ENCODE measurements around the gene KCNQ5.

KCNQ5 gene

DNA sequence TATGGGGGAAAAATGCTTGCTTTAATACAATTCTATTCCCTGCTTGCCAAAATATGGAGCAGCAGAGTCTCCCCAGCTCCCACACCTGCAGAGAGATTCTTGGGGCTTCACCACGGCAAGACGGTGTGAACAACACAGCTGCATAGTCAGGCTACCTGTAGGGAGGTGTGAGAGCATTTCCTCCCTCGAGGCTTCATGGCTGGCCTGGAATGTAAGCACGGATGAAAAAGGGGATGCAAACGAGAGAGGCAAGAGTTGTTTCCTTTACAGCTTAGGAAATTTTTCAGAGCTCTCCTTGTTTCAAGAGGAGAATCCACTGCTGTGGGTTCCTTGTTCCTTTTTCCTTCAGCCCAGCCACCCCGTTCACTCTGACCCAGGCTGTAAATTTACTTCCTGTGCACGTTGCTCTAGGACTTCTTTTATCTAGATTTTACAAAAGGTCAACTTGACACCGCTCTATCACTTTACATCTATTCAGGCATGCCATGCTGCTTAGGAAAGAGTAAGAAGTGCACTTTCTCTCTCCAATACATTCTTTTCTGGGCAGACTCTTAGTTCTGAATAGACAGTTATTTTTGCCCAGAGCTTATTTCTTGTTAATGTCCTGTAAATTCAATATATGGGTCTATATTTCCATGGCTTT lies 406.4 kb downstream of the KCNQ5 start:
- DNase-seq = no peak

- no peak for DNase-seq
Observed at GRCh38 chr6:73028893-73029450, 407.1 kb downstream of the KCNQ5 start.

DNA sequence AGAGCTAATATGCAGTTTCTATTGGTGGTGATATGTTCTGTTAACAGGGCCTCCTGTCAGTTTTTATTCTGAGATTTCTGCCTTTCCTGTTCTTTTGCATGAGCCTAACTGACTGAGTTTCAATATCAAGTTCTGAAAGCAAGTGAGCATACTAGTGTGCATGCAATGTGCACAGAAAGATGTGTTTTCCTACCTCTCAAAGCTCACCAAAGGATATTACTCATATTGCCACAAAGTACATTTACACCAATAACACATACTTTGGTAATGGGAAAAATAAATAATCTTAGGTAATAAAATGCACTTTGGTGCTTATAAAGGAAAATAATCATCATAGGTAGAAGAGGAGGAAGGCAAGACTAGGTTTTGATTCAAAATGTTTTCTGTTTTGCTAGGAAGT lies 408.4 kb downstream of the KCNQ5 start:
- DNase-seq = no peak

DNA sequence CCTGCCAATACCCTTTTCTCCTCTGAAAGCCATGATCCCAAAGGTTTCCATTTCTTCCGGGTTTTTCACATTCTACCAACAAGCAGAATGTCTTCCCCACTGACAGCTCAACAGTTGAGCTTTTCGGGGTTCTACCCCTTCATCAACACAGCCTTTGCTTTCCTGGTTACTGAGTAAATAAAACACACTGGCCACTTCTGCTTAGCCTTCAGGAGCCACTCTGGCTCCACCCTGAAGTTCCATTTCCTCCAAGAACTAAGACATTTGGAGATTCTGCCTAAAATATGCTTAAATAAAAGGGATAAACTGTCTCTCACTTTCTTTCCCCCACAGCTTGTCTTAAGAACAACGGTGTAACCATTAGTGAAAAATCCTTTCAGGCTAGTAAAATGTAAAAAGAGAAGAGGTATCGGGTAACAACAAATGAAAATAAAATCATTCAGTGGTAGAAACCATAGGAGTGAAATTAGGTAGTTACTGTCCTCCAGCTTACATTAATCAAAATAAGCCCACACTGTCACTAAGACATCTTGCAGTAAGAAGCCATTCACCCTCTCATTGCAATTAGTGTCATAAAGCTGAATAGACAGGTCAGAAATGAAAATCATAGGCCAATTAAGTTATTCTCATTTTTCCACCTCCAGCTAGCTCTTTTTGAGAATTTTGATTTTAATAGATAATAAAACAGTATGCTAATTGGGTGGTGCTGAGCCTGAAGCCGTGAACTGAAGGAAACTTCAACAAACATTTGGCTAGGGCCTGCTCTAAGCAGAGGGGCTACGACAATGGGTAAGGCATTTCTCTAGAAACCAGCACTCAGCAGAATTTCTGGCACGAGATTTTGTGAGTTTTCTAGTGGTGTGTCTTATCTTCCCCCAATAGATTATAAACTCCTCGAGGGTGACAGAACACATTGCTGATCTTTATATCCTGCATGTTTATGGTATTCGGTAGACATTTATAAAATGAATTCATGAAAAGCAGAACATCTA lies 409.2 kb downstream of the KCNQ5 start:
- no peak for DNase-seq

DNA sequence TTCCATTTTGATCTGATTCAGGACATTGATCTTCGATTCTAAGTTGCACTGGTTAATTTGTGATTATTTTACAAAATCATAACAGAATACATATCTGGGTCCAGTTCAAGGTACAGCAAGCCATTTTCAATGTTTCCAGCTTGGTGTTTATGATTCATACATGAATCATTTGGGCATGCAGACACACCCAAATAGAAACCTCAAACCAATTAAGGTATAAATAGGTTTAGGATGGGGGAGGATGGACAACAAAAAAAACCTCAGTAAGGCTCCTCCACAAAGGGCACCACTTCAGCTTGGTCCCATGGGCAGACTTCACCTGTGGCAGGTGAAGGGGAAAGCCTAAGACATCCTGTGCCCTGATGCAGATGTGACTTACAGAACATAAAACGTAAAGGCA lies 410.7 kb downstream of the KCNQ5 start:
- DNase-seq = no peak

DNA sequence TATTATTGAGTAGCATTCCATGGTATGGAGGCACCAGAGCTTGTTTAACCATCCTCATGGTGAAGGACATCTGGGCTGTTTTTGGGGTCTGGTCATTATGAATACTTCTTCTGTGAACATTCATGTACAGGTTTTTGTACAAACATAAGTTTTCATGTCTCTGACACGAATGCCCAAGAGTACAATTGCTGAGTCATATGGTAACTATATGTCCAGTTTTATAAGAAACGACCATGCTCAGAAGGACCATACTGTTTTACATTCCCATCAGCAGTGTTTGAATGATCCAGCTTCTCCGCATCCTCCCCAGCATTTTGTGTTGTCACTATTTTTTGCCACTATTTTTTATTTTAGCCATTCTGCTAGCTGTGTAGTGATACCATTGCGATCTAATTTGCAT lies 414.8 kb downstream of the KCNQ5 start:
- no peak for DNase-seq

DNA sequence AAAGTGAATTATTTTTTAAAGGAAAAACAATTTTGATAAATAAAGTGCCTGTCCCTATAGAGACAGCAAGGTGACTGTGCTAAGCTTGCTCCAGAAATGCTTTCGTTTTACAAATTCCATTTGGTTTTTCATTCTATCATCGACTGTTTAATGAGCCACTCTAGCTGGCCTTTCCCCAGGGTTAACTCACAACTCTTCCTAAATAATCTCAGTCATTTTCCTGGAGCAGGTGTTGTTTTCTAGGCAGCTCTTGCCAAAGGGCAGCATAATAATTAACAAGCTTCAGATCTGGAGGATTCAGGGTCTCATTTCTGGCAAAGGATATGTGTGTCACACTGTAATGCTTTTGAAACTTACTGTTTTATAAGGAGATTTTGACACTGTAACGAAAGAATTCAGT lies 419.2 kb downstream of the KCNQ5 start:
- DNase-seq = no peak

DNA sequence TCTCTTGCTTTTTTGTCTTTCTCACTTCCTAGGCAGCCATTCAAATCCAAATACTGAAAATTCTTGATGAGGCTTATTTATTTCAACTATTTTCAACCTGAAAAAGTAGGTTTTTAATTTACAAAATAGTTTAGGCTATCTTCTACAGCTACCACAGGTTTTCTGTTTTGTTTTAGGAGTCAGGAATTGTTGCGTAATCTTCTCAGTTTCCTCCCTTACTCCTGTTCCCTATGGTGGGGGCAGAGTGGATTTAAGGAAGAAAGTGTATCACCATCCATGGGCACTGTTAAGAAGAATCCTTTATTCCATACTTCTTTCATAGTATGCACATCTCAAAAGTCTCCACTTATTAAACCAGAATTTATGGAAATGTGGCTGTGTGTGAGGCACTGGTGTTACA lies 421.0 kb downstream of the KCNQ5 start:
- DNase-seq = no peak

DNA sequence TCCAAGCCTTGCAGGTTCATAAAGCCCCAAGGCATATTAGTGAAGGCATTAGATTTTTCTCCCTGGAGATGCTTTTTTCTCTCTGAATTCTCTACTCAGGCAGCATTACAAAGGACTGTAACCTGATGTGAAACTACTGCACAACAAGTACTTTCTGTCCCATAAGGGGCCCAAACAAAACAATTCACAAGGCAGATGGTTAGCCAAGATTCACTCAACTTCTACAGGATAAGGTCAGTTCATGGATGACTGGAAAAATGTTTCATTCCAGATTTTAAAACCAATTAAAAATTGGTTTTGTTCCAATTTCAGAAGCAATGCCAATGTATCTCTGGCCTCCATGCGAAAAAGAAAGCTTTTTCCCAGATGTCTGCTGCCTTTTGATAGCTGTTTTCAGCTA lies 421.6 kb downstream of the KCNQ5 start:
- DNase-seq = no peak

- DNase-seq = no peak
Observed at GRCh38 chr6:73045609-73046008, 423.7 kb downstream of the KCNQ5 start.

DNA sequence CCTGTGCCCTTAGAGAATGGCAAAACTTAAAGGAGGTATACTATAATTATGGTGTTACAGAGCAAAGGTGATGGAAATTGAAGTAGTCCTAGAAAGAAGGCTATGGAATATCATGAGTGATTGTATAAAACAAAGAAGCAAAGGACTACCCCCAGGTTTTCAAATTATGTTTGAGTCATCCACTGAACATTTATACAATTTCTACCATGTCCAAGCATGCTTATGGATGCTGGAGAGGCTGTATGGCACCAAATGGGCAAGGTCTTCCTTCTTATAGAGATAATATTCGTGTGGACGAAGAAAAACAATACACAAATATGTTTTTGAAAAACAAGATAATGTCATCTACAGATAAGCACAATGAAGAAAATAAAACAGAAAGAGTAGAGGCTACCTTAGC lies 425.9 kb downstream of the KCNQ5 start:
- no peak for DNase-seq

DNA sequence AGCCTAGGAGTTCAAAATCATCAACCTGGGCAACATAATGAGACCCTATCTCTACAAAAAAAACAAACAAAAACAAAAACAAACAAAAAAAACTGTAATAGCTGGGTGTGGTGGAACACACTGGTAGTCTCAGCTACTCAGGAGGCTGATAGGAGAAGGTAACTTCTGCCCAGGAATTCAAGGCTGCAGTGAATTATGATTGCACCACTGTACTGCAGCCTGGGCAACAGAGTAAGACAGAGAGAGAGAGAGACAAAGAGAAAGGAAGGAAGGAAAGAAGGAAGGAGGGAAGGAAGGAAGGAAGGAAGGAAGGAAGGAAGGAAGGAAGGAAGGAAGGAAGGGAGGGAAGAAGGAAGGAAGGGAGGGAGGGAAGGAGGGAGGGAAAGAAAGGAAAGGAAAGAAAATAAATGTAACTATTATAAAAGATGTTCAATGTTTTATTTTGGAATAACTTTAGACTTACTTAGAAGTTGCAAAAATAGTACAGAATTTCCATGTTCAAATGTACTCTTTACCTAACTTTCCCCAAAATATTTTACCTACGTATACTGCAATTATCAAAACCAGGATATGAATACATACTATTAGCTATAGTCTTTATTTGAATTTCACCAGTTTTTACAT lies 428.2 kb downstream of the KCNQ5 start:
- DNase-seq = no peak

GRCh38 chr6:73050706-73051105 lies 428.8 kb downstream of the KCNQ5 start:
- no peak for DNase-seq

DNA sequence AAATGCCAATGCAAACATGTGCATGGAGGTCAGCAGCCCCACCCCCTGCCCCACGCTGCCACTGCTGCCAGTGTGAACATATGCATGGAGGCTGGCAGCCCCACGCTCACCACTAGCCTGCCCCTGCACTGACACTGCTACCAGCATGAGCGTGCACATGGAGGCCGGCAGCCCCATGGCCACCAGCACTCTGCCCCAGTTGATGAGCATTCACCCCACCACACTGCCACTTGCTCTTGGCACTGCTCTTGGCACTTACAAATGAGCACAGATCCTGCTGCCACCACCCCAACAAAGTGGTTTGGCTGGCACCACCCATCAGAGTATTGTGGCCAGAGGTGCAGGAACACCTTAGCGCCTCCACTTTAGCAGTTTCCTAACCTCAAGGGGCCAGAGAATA lies 429.3 kb downstream of the KCNQ5 start:
- DNase-seq = no peak

- DNase-seq = no peak
Observed at GRCh38 chr6:73054958-73055357, 433.1 kb downstream of the KCNQ5 start.

- no peak for DNase-seq
Observed at GRCh38 chr6:73058736-73059135, 436.9 kb downstream of the KCNQ5 start.

- no peak for DNase-seq
Observed at GRCh38 chr6:73062130-73062529, 440.3 kb downstream of the KCNQ5 start.

GRCh38 chr6:73062837-73063236 lies 441.0 kb downstream of the KCNQ5 start:
- no peak for DNase-seq

- no peak for DNase-seq
Observed at GRCh38 chr6:73064266-73064665, 442.4 kb downstream of the KCNQ5 start.

DNA sequence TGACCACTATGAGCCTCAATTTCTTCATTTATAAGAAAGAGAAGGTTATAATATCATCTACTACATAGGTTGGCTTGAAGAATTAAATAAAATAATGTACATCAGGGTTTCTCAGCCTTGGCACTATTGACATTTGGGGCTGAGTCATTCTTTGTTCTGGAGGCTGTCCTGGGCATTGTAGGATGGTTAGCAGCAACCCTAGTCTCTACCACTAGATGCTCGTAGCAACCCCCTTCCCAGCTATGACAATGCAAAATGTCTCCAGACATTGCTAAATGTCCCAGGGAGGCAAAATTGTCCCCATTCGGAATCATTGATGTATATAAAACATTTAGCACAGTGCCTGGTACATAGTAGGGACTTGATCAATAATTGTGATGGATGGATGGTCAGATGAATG lies 451.4 kb downstream of the KCNQ5 start:
- no peak for DNase-seq

- DNase-seq = no peak
Observed at GRCh38 chr6:73074175-73074574, 452.3 kb downstream of the KCNQ5 start.

DNA sequence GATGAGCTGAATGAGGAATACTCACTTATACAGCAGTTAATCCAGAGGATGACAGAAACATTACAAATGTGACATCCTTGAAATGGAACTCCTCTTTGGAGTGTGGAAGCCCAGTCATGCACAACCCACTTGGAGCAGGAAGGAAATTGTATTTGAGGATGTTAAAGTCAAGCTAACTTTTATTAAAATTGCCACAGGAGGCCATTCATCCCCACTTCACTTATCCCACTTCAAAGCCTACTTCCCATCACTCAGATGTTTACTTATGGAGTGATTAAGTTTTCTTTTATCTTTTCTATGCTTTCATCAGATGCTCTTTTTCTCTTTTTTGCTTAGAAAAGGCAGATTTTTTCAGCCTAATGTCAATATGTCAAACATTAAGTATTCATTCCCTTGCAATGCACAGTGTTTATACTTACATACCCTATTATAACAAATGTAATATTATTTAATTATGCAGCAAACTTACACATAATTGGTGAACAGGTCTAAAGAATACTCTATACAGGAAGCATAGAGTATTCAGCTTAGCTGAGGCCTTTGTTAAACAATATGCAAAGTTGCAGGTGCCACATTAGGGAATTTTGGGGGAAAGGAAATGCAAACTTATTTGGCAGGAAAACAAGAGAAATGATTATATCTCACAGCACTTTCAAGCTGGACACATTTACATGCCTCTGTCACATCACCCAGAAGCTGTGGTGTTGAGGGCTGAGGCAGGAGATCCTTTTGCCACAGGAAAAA lies 454.5 kb downstream of the KCNQ5 start:
- DNase-seq = no peak

DNA sequence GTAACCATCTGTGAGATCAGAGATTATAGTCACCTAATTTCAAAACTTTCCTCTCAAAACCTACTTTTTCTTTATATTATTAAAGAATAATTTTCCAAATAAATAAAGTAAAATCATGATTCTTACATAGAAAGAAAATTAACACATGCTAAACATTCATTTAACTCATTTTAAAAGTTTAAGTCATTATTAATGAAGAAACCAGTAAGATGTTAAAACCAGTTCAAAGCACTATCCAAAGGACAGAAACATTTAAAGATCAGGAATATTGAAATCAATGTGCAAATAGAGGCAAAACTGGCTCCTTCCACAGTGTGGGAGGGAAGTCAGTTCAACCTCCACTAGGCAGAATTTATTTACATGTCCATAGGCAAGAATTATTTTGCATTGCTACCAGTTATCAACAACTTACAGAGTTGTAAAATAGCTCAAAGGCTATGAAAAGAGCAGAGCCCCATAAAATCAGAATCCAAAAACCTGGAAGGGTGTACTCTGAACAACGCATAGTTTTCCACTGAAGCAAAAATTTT lies 456.5 kb downstream of the KCNQ5 start:
- no peak for DNase-seq

All from CD4-positive, alpha-beta T cell treated with Interleukin-1 beta for 1 hour (primary cell).